NT2/D1 (cell line): ENCODE results near the gene CT47B1.

Source experiments
- SUZ12 ChIP-seq: IDR thresholded peaks from 2 replicates; pipeline ENCODE4 v1.6.1; 2011; ENCODE audit not compliant: insufficient read length, insufficient read depth; ENCODE audit errors: extremely low read depth
- ZNF274 ChIP-seq: IDR thresholded peaks from 2 replicates; pipeline ENCODE4 v1.6.1; 2011; ENCODE audit warnings: mild to moderate bottlenecking, low read depth, low read length

GRCh38 chrX:120824021-120824420, 51.6 kb downstream of the CT47B1 start:
- TF ChIP-seq SUZ12 (no peak), ZNF274 (no peak)
